HTERT RPE-1 (cell line): ENCODE data around the gene RBPMS2.

Experiments
- in situ Hi-C: fragments of 300-500 bp; cut with MboI; formaldehyde crosslinking; loops from 4 replicates; pipeline ENCODE4 v1.14.3; 2020; ENCODE audit warnings: low sequenced_read_pairs

Gene RBPMS2

DNA sequence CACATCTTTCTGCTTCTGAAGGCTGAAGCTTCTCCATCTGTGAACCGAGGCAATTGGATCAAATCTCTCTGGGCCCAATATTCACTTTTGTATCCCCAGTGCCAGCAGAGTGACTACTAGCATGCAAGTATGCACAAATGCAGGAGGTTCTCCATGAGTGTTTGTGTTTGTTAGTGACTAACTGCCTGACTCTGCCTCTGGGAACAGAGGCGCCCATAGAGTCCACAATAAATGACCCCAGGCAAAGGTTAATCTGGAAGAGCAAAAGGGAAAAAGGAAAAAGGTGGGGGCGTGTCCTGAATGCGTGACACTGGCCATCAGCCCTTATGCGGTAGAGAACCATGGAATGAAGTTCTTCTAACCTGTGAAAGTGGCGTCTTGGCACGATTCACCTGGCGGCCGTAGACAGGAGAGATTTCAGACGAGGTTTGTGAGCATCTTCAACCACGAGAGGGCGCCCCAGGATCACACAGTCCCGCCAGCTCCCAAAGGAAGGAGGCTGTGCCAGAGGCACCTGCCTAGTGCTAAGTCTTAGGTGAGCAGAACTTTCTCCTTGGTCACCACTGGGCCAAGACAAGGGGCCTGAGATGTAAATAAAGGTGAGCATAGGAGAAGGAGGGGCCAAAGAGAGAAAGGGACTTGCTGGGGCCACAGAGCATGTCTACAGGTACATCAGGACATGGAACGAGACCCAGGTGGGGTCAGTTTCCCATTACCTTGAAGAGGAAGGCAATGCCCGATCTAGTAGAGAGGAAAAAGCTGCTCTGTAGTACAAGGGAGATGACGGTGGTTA, 44.2 kb downstream of the RBPMS2 start:
- in situ Hi-C loops, result no loop called here

GRCh38 chr15:64730151-64730550, 45.2 kb downstream of the RBPMS2 start:
- in situ Hi-C loops, result no loop called here

DNA sequence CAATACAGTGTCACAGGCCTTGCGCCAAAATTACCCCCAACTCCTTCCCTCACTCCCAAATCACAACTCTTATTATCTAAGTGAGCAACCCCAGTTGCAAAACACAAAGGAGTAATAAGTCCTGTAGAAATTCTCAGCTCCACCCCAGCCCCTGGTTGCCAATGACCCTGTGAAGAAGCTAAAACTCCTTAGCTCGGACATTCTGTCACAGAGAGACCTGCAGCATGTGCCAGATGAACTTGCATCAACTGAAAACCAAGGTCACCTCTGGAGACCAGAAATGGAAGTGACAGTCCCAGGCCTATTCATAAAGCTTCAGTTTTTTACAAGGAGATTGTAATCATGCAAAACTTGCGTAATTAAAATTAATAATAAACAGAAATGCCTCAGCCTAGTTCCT, 55.2 kb downstream of the RBPMS2 start:
- in situ Hi-C loops, result no loop called here

DNA sequence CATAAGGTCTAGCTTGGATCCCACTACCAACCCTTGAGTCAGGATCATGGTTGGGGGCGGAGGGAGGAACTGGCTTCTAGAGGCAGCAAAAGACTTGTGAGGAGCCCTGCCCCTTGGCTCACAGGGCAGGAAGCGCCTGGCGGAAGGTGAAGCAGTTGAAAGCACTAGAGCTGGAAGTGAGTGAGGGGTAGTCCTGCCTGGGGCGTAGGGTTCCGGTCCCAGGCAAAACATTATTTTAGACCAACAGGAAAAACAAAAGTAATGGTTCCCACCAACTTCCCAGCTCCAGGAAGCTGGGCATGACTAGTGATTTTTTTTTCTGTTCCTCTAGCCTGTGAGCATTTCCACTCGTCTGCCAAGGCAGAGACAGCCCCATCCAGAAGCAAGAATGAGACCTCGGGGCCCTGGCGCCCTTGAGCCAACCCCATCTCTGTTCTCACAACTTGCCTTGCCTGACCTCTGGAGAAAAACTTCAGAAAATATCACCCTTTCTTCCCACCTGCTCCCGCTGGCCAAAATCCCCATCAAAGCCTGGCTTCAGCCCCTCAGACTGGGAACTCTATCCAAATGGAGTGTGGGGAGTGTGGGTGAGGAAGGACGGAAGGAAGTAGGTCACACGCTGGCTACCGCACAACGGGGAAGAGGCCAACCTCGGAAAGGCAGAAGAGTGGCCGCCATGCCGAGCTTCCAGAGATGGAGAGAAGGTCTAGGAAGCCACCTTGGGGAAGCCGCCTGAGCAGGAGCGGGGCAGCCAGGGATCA, 57.5 kb downstream of the RBPMS2 start:
- in situ Hi-C loops, result no loop called here

GRCh38 chr15:64717130-64717529, 58.3 kb downstream of the RBPMS2 start:
- in situ Hi-C loops, result no loop called here

GRCh38 chr15:64716452-64716851, 58.9 kb downstream of the RBPMS2 start:
- in situ Hi-C loops, result no loop called here

DNA sequence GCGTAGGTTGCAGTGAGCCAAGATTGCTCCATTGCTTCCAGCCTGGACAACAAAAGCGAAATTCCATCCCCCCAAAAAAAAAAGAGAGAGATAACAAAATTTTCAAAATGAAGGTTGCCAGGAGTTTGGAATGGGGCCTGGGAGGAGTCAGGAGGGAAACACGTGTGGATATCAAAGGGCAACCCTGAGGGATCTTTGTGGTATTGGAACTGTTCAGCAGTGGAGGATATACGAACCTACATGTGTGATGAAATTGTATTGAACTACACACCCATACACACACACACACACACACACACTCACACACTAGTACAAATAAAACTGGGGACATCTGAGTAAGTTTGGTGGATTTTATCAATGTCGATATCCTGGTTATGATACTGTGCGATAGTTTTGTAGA, 61.8 kb downstream of the RBPMS2 start:
- in situ Hi-C loops, result no loop called here

DNA sequence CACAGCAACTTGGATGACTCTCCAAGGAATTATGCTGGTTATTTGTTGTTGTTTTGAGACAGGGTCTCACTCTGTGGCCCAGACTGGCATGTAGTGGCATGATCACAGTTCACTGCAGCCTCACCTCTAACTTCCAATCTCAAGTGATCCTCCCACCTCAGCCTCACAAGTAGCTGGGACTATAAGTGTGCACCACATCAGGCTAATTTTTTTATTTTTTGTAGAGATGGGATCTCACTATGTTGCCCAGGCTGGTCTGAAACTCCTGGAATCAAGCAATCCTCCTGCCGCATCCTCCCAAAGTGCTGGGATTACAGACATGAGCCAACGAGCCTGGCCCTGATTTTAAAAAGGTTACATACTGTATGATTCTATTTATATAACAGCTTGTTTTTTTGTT, 63.0 kb downstream of the RBPMS2 start:
- in situ Hi-C loops, result no loop called here

GRCh38 chr15:64710676-64711428, 64.5 kb downstream of the RBPMS2 start:
- in situ Hi-C loops, result no loop called here

GRCh38 chr15:64706011-64706911, 69.1 kb downstream of the RBPMS2 start:
- in situ Hi-C loops, result no loop called here

GRCh38 chr15:64705006-64705405, 70.4 kb downstream of the RBPMS2 start:
- in situ Hi-C loops, result no loop called here

- in situ Hi-C loops, result no loop called here
Measured at GRCh38 chr15:64703632-64703959, 71.8 kb downstream of the RBPMS2 start.

GRCh38 chr15:64702816-64703631, 72.4 kb downstream of the RBPMS2 start:
- in situ Hi-C loops, result no loop called here

- in situ Hi-C loops, result no loop called here
Measured at GRCh38 chr15:64701482-64702184, 73.8 kb downstream of the RBPMS2 start.

- in situ Hi-C loops, result no loop called here
Measured at GRCh38 chr15:64701051-64701450, 74.3 kb downstream of the RBPMS2 start.

GRCh38 chr15:64699751-64700388, 75.5 kb downstream of the RBPMS2 start:
- in situ Hi-C loops, result no loop called here

GRCh38 chr15:64698823-64699222, 76.6 kb downstream of the RBPMS2 start:
- in situ Hi-C loops, result no loop called here

- in situ Hi-C loops, result no loop called here
Measured at GRCh38 chr15:64697911-64698369, 77.4 kb downstream of the RBPMS2 start.

DNA sequence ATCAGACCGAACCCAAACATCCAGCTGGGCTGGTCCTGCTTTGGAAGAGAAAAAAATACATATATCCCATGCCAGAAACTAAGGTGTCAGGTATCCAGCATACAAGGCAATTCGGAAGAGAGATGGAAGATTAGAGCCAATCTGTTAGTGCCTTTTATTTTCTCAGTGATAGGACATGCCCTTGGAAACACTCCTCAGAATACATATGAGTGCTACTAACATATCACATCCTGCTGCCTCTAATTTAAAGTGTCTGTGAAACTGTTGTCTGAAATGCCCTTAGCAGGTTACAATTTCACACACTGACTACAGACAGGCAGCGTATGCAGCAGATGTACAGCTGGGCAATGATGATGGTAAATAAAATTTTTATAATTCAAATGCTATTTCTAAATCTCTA, 78.9 kb downstream of the RBPMS2 start:
- in situ Hi-C loops, result no loop called here
